MG63 (cell line): ENCODE results near the gene TENM4. TPM values are rescaled to one million over a fixed set of nuclear protein-coding genes. Genes with fewer than 3 reads are reported as not detected.
A peak's percentile ranks its signal among the peaks of the same experiment; 100 is the strongest.

Source experiments
- DNase-seq: peaks from one replicate; pipeline ENCODE4 v3.0.0-alpha.2; 2020
- H3K27me3 ChIP-seq: fragments of 250-450 bp; sonication (Bioruptor Pico); 2 replicates; pipeline ENCODE4 v1.5.1; 2020; ENCODE audit warnings: mild to moderate bottlenecking, moderate library complexity
- H3K36me3 ChIP-seq: fragments of 250-450 bp; sonication (Bioruptor Pico); 2 replicates; pipeline ENCODE4 v1.5.1; 2020; ENCODE audit warnings: mild to moderate bottlenecking, moderate library complexity
- H3K4me3 ChIP-seq: fragments of 250-450 bp; sonication (Bioruptor Pico); 2 replicates; pipeline ENCODE4 v1.5.1; 2020; ENCODE audit warnings: mild to moderate bottlenecking, moderate library complexity
- H3K9me3 ChIP-seq: fragments of 250-450 bp; sonication (Bioruptor Pico); 2 replicates; pipeline ENCODE4 v1.5.1; 2020; ENCODE audit warnings: mild to moderate bottlenecking, moderate library complexity
- total RNA-seq: library from RNA; depleted of rRNA; stranded (reverse); fragments of >200 nt; shearing (Covaris generic); gene quantifications from 2 replicates; pipeline ENCODE4 v1.2.3, GENCODE V29; 2014; ENCODE audit warnings: low replicate concordance

TENM4 gene
- total RNA-seq, 1 experiment from 2014 or later = not detected

DNA sequence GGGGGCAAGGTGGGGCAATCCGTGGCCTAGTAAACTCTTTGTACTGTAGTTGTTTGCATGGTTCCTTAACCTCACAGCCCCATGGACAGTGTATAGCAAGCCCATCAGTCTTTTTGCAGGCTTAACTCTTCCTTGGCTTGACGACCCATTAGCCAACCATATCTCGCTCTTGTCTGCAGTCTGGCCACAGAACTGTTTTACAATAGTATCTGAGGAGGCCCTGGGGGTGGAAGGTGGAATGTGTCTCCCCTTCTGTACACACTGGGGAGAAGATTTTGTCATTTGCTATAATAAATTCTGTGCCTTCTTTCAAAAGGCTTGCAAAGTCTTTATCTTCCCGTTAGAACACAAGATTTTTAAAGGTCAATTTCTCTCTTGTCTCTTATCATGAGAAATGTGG, 675.9 kb downstream of the TENM4 start:
- DNase-seq = no peak
- Histone ChIP-seq H3K9me3 (no peaks in the 10 kb centered on the region), H3K36me3 (no peaks in the 10 kb centered on the region), H3K4me3 (no peak overlapping the region), H3K27me3 (no peaks in the 10 kb centered on the region)

DNA sequence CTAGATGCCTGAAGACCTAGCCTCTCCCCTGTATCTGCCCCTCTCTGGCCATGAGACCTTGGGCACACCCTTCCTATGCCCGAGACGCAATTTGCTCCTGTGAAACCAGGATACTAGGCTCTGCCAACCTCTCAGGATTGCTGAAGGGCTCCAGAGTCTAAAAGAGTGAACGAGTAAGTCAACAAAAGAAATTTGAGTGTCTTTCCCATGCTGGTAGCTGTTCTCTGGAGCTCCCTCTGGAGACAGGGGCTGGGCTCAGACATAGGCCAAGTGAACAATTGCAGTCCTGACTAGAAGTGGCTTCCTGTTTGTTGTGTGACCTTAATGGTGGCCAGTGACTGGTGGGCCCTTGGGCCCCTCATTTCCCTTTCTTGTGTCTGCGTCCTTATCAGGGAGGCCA, 677.2 kb downstream of the TENM4 start:
- no peak for DNase-seq
- H3K36me3 ChIP-seq = no peaks in the 10 kb centered on the region
- no peaks in the 10 kb centered on the region for H3K27me3 ChIP-seq
- H3K9me3 ChIP-seq = no peaks in the 10 kb centered on the region
- H3K4me3 ChIP-seq = no peak overlapping the region

DNA sequence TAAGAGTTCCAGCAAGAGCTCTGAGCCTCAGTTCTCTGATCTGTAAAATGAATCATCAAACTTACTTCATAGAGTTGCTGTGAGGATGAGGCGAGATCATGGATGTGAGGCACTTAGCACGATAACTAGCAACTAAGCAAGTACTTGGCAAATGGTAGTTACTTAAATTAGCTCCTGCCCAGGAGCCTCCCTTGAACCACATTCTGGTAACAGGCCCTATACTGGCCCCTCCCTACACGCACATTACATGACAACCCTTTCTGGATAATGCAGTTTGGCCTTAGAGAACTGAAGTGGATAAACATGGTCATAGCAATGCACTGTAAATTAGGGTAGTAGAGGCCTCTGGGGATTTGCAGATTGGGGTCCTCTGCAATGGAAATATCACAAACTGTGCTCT, 678.7 kb downstream of the TENM4 start:
- Histone ChIP-seq H3K4me3 (no peak overlapping the region), H3K27me3 (no peaks in the 10 kb centered on the region), H3K36me3 (no peaks in the 10 kb centered on the region), H3K9me3 (no peaks in the 10 kb centered on the region)
- no peak for DNase-seq

DNA sequence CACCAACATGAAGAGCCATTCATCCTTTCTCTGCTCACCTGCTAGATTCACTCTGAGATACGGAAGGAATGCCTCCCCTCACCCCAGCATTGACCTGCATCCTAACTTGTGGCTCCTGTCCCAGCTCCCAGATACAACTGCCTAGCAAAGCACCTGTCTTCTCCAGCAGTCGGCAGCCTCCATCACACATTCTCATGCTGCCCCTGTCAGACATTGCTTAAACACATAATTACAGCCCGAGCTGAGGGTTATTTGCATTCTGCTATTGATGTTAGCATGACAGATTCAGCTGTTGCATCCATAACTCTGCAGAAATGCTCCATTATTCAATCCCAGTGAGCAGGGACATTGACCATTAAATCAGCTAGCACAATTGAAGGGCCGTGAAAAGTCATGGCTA, 681.8 kb downstream of the TENM4 start:
- no peaks in the 10 kb centered on the region for H3K27me3 ChIP-seq
- DNase-seq = no peak
- H3K36me3 ChIP-seq = no peaks in the 10 kb centered on the region
- no peak overlapping the region for H3K4me3 ChIP-seq
- H3K9me3 ChIP-seq = no peaks in the 10 kb centered on the region

DNA sequence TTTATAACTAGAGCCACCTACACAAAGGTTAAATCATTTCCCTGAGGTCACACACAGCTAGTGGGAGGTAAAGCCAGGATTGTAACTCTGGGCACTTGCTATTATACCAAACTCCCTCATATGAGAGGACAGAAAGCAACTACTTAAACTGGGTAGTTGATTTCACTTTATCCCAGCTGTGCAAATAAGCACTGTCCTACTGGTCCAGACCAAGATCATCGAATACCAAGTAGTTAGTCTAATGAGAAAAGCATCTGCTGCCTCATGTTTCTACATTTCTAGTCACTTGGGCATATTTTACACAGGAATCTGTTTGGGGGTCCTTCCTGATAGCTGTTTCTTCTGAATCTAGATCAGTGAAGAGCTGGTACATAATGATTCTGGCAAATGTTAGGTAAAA, 687.5 kb downstream of the TENM4 start:
- Histone ChIP-seq H3K4me3 (no peak overlapping the region), H3K9me3 (no peaks in the 10 kb centered on the region), H3K36me3 (no peaks in the 10 kb centered on the region), H3K27me3 (no peaks in the 10 kb centered on the region)
- DNase-seq = no peak

DNA sequence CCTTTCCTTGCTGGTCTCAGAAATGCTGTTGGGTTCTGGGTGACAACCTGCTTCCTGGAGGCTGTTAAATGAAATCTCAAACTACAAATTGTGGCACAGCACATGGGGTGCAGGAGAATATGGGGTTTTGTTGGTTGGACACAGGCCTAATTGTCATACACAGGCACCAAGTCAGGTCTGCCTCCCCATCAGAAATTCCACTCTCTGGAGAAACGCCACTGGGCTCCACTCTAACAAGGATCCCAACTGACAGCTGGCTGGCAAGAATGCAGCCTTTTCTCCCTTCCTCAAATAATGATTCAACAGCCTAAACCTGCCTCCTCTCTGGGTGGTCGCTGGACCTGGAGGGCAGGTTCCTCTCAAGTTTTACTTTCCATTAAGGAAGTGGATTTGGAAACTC, 688.3 kb downstream of the TENM4 start:
- H3K9me3 ChIP-seq = no peaks in the 10 kb centered on the region
- H3K36me3 ChIP-seq = no peaks in the 10 kb centered on the region

DNA sequence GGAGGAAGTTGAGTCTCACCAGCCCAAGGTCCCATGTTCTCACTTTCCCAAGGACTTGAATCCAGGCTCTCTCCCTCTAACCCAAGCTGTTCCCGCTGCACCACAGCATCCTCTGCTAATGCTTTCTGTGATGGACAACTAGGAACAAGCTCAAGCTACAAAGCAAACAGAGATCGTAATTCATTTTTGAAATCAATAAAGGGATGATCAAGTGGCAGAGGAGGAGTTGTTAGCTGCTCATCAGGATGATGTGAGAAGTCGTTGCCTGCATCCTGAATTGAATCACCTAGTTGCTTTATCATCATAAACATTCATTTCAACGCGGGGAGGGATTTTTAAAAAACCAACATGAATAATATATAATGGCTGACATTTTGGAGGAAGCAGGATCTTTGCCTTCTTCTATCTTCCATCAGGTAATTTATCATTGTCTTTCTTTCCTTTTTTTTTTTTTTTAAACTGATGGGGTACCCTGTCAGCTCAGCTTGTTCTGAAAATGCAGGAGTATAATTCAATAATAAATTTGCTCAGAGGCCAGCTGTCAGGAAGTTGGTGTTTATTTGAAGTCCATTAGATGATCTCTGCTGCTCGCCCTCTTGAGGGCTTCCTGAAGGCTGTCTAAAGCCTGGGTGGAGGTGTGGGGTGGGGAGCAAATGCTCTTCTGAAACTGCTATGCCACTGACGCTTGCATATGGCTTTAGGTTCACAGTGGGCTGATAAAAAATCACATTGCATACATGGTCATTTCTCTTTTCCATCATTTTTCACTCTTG, 691.7 kb downstream of the TENM4 start:
- H3K27me3 ChIP-seq = peaks cover 3% of the 10 kb centered on the region; the same call in 1 of the 2 replicates
- H3K4me3 ChIP-seq = no peak overlapping the region
- H3K9me3 ChIP-seq = no peaks in the 10 kb centered on the region
- no peaks in the 10 kb centered on the region for H3K36me3 ChIP-seq
- no peak for DNase-seq

More for the DNA sequence above, 688.3 kb downstream of the TENM4 start:
- DNase-seq = no peak
- H3K4me3 ChIP-seq = no peak overlapping the region
- no peaks in the 10 kb centered on the region for H3K27me3 ChIP-seq

DNA sequence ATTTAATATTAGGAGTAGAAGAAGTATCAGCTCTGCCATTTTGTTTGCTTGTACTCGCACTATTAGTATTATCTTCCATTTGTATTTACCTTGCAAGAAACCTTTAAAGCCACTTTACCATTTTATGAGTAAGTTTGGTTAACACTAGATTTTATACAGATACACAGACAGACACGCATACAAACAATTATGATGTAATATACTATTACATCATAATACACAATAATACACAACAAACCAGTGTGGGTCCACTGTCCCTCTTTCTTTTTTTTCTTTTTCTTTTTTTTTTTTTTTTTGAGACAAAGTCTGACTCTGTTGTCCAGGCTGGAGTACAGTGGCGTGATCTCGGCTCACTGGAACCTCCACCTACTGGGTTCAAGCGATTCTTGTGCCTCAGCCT, 695.9 kb downstream of the TENM4 start:
- H3K4me3 ChIP-seq = no peak overlapping the region
- no peaks in the 10 kb centered on the region for H3K36me3 ChIP-seq
- no peak for DNase-seq
- no peaks in the 10 kb centered on the region for H3K9me3 ChIP-seq
- peaks cover 5% of the 10 kb centered on the region; the same call in 1 of the 2 replicates for H3K27me3 ChIP-seq

DNA sequence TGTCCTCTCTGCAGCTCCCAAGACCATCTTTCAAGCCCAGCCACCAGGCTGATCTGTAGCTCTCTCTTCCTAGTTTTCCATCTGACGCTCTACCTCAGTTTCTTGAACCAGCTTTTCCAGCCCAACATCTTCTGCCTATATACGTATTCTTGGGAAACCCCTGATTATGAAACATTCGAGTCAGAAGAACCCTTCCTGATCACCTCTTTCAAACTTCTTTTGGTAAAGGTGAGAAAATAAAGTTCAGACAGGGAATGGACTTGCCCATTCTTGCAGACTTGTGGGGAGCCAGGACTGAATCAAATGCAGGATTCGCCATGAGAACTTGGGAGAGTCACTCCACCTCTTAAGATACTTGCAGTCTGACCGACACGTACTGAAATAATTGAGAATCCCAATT, 696.6 kb downstream of the TENM4 start:
- DNase-seq = no peak
- Histone ChIP-seq H3K36me3 (no peaks in the 10 kb centered on the region), H3K9me3 (no peaks in the 10 kb centered on the region), H3K4me3 (no peak overlapping the region), H3K27me3 (peaks cover 7% of the 10 kb centered on the region)

DNA sequence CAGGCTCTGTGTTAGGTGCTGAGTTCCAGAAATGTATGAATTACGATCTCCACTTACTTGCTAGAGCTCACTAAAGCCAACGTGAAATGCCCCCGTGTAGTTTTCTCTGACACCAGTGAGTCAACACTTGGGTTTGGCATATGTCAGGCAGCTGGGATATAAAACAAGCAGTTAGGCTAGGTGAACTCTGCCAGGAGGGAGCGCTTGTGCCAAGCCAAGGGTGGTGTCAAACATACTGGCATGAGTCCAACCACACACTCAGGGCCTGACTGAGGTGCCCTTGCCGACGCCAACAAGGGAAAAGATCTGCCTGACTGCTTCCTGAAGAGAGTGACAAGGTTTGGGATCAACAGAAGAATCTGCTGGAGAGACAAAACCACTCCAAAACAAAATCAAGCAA, 698.4 kb downstream of the TENM4 start:
- Histone ChIP-seq H3K9me3 (no peaks in the 10 kb centered on the region), H3K36me3 (no peaks in the 10 kb centered on the region), H3K4me3 (no peak overlapping the region), H3K27me3 (peaks cover 7% of the 10 kb centered on the region)
- peak; percentile 92 for DNase-seq

DNA sequence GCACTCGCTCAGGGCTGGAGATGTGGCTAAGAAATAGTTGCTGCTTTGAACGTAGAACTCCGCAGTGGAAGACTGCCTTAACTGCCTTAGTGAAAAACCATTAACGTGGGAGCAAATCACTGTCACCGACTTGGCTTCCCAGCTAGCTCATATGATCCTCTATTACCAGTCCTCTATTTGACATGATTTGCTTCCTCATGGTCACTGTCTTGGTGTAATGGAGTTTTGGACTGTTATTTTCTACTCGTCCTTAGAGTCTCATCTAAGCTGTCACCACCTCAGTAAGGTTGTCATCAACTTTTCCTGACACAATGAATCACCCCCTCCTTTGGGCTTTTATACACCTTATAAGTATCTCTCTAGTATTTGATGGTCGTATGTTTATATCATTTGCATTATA, 699.1 kb downstream of the TENM4 start:
- H3K9me3 ChIP-seq = no peaks in the 10 kb centered on the region
- H3K36me3 ChIP-seq = no peaks in the 10 kb centered on the region
- no peak overlapping the region for H3K4me3 ChIP-seq
- DNase-seq = no peak
- H3K27me3 ChIP-seq = peaks cover 7% of the 10 kb centered on the region

DNA sequence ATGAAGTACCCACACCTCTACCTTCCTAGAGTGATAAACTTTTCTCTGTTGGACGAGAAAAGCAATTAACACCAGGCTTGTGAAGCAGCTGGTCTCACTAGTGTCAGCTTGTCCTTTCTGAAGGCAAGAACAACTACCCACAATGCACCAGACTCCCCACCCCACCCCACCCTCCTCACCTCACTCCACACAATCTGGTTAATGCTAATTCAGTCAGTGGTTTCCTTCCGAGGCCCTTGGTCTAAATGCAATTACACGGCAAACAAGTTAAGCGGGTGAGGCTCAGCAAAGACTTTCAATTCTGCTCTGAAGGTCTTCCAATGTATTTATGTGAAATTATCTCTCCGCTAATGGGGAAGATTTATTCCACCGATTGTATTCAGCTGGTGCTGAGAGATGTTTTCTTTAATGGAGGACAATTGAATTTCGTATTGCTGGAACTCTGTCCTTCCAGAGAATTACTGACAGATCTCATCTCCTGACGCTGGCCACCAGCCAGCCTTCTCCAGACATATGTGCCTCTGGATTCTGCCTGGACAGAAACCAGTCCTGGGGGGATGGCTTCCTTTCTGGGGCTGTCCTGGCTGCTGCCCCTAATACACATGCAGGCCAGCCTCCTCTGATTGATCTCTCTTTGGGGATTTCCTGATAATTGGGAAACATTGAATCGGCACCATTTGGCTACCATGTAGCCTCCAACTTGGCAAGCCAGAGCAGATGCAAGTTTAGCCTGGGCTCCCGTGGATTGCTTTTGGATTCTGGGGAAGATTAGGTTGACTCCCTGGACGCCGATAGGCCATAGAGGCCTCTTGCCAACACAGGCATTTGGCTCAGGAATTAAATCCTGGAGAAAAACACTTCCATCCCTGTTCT, 700.4 kb downstream of the TENM4 start:
- DNase-seq = peak; percentile 22
- no peaks in the 10 kb centered on the region for H3K9me3 ChIP-seq
- no peak overlapping the region for H3K4me3 ChIP-seq
- H3K36me3 ChIP-seq = no peaks in the 10 kb centered on the region
- H3K27me3 ChIP-seq = peaks cover 7% of the 10 kb centered on the region

DNA sequence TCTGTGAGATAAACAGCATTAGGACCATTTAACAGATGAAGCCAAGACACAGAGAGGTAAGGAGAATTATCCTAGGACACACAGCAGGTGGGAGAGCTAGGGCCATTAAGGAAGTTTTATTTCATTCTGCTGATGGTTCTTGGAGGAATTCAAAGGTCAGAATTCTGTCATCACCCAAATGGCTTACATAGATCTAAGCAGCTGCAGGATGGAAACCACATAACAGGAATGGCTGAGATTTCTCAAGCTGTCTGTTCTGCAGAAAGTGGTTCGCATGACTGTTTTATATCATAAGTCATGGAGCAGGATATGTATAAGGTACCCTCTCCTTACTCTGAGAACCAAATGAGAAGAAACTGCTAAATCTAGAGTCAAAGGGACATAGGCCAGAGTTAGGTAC, 702.9 kb downstream of the TENM4 start:
- Histone ChIP-seq H3K36me3 (no peaks in the 10 kb centered on the region), H3K9me3 (no peaks in the 10 kb centered on the region), H3K27me3 (peaks cover 2% of the 10 kb centered on the region; the same call in 1 of the 2 replicates), H3K4me3 (no peak overlapping the region)
- DNase-seq = no peak

DNA sequence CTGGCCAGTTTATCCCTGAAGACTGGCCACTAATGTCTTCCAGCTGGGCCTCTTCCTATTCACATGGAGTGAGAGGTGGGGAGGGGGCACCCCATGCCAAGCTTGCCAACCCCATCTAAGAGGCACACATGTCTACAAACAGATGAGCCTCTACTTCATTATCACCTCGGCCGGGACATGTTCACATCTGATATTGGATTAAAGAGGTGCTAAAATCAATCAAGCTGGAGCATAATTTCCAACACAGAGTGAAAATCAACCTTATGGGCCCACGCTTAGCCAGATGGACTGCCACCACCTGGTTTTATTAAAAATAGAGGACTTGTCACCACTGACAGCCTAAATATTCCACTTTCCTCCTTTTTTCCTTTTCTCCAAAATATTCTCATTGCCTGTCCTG, 703.5 kb downstream of the TENM4 start:
- Histone ChIP-seq H3K9me3 (no peaks in the 10 kb centered on the region), H3K36me3 (no peaks in the 10 kb centered on the region), H3K27me3 (peaks cover 2% of the 10 kb centered on the region; the same call in 1 of the 2 replicates), H3K4me3 (no peak overlapping the region)
- DNase-seq = no peak

DNA sequence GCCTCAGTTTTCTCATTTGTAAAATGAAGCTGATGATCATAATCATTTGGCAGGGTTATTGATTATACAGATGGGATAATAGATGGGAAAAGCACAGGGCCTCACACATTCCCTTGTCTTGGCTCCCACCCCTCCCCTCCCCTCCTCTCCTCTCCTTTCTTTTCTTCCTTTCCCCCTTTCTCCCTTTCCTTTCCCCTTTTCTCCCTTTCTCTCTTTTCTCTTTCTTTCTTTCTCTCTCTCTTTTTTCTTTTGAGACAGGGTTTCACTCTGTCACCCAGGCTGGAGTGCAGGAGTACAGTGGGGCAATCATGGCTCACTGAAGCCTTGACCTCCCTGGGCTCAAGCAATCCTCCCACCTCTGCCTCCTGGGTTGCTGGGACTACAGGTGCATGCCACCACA, 705.1 kb downstream of the TENM4 start:
- Histone ChIP-seq H3K9me3 (no peaks in the 10 kb centered on the region), H3K36me3 (no peaks in the 10 kb centered on the region), H3K27me3 (peaks cover 2% of the 10 kb centered on the region; the same call in 1 of the 2 replicates), H3K4me3 (no peak overlapping the region)
- no peak for DNase-seq

DNA sequence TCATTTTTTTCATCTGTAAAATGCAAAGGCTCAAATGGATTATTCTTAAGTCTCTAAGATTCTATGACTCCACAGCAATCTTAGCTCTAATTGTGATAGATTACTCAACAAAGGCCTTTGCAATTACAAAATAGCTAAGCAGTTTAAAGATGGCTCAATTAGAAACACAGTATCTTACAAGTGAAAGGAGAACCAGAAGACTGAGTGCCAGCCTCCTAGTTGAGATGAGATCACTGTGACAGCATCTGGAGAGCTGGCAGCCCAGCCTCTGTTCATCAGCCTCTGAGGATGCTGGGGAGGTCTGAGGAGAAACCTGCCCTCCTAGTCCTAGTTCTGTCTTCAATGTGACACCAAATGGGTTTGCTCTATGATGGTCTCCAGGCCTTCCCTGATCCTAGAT, 707.8 kb downstream of the TENM4 start:
- no peak for DNase-seq
- no peaks in the 10 kb centered on the region for H3K9me3 ChIP-seq
- H3K27me3 ChIP-seq = no peaks in the 10 kb centered on the region
- H3K36me3 ChIP-seq = no peaks in the 10 kb centered on the region
- no peak overlapping the region for H3K4me3 ChIP-seq

DNA sequence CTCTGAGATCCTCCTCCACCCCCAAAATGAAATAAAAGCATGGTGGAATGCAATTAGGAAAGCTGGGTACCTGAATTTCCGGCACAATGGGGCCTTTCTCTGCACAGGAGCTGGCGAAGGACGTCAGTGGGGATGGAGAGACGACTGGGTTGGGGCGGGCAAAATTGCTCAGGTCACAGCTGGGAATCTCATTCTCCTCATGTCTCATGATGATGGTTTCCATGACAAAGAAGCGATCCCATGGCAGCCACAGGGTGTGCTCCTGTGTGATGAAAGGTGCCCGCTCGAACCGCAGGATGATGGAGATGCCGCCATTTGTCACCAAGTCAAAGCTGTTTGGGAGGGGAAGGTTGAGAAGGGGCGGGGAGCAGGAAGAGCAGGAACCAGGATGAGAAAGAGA, 708.6 kb downstream of the TENM4 start:
- Histone ChIP-seq H3K36me3 (no peaks in the 10 kb centered on the region), H3K4me3 (no peak overlapping the region)

DNA sequence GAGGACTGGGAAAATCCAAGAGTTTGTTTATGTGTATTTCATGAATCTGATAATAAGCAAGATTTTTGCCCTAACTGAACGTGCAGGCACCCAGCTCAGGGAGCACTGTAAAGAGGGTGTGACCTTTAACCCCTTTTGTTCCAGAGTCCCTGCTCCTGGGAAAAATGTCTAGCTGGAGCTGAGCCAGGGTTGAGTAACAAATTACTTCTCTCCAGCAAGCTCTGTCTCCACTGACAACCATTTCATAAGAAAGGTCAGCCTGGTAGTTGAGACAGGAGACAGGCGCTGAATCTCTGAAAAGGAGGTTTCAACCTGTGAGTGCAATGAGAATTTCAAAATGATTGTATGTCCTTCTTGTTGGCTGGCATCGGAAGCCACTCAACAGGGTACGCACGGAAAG, 709.8 kb downstream of the TENM4 start:
- Histone ChIP-seq H3K9me3 (no peaks in the 10 kb centered on the region), H3K27me3 (no peaks in the 10 kb centered on the region), H3K36me3 (no peaks in the 10 kb centered on the region), H3K4me3 (no peak overlapping the region)
- DNase-seq = no peak

More for the DNA sequence above, 708.6 kb downstream of the TENM4 start:
- no peak for DNase-seq
- H3K9me3 ChIP-seq = no peaks in the 10 kb centered on the region
- H3K27me3 ChIP-seq = no peaks in the 10 kb centered on the region
